Amniotic stem cell (primary cell): Measurements from ENCODE around the gene SLC13A4.
"Not testable (repeated sequence)": the region's sequence is repeated elsewhere in the genome, so short reads cannot be mapped to it uniquely, and the experiment has no call there.

Source experiments
- DNase-seq: peaks from one replicate; lab custom pipeline; 2025; lab: John Stamatoyannopoulos, UW

The SLC13A4 gene

DNA sequence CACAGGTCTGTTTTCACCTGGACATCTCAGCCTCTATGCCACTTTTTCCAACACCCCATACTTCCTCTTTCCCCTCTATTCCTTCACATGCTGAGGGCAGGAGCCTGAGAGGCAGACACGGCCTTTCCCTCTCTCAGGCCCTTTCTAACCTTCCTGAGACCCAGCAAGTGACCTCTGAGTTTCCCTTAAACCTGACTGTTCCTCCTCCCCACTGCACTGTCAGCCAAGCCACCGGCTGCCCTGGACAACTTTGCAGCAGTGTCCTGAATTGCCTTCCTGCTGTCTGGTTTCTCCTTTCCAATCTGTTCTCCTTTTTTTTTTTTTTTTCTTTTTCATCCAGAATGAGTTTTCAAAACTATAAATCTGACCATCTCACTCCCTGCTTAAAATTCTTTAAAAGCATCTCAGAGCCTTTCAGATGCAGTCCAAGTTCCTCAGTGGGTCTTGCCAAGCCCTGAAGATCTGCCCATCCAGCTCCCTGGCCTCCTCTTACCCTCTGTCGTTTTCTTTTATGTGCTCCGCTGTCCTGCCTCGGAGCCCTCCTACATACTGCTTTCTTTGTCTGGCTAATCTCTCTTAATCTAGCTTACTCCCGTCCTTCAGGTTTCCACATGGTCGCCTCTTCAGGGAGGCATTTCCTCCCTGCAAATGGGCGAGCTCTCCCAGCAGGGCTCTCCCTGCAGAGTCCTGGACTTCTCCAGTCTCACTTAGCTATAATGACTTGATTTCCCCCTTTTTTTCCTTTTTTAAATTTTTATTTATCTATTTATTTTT, 30.5 kb downstream of the SLC13A4 start:
- DNase-seq = no peak

- no peak for DNase-seq
Observed at GRCh38 chr7:135693558-135693957, 34.4 kb downstream of the SLC13A4 start.

DNA sequence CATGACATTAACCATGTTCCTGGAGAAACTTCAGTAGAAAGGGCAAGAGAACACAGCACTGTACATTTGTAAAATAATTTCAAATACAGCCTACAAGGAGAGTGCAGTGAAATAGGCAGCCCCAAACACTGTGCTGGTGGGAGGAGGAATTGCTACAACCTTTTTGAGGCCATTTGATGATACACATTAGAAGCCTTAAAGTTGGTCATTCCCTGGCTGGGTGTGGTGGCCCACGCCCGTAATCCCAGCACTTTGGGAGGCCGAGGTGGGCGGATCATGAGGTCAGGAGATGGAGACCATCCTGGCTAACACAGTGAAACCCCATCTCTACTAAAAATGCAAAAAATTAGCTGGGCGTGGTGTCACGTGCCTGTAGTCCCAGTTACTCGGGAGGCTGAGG, 35.4 kb downstream of the SLC13A4 start:
- DNase-seq = not testable (repeated sequence)

DNA sequence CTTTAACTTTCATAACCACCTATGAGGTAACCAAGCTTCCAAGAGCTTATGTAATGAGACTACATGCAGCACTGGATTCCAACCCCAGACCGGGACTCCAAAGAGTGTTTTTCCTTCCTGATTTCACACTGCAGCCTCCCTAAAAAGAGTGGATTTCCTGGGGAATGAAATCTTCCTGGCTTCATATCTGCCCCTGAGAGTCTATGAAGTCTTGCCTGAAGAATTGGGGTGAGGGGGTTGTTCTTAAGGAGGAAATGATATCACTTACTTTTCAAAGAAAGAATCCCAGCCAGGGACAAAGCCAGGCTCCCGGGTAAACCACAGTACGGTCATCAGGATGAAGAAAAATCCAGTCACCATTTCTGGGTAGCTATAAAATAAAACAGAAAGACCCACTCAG, 35.9 kb downstream of the SLC13A4 start:
- DNase-seq = no peak

DNA sequence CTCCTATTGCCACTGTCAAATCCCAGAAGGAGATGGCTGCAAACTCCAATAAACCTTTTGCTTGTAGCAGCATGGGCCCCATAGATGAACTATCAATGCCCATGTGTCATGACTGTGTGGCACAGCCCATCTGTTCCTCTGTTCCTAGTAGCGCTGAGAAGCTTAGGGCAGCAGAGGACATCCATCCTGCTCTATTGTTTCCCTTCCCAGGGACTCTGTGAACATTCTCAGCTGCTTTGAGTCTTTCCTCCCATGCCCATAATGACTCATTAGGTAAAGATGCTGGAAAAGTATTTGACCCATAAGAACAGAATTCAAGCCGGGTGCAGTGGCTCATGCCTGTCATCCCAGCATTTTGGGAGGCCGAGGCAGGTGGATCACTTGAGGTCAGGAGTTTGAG, 37.4 kb downstream of the SLC13A4 start:
- peak; percentile 57 for DNase-seq

DNA sequence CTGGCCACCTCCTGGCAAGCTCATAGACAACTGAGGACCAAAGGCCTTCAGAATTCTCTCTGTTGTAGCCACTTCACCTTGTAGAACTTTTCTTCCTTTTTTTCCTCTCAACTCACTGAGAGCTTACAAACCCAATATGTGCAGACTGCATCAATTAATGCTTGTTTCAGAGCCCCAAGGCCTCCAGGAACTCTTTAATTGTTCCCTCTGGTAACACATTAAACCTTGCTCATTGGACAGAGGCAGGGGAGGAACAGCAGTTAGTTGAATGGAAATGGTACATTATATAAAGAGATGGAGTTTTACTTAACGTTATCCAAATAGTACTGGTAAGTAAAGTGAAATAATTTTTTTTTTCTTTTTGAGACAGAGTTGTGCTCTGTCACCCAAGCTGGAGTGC, 40.5 kb downstream of the SLC13A4 start:
- no peak for DNase-seq

- DNase-seq = no peak
Observed at GRCh38 chr7:135685306-135686084, 42.5 kb downstream of the SLC13A4 start.

- no peak for DNase-seq
Observed at GRCh38 chr7:135684699-135685098, 43.3 kb downstream of the SLC13A4 start.

DNA sequence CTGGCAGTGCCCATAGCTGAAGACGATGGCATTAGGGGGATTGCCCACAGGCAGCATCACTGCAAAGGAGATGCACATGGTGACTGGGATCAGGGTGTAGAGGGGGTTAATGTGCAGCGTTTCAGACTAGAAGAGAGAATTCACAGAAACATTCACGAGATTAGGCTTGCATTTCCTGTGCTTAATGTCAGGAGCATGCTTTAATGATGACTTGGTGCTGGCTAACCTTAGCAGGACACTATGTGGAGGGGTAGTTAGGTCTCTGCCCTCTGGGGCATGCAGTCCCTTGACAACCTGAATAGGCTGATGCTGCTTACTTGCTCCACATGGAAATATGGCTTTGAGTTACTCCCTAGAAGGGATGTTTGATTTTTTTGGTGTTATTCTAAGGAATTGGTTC, 43.9 kb downstream of the SLC13A4 start:
- DNase-seq = no peak

- DNase-seq = no peak
Observed at GRCh38 chr7:135683609-135684008, 44.4 kb downstream of the SLC13A4 start.

DNA sequence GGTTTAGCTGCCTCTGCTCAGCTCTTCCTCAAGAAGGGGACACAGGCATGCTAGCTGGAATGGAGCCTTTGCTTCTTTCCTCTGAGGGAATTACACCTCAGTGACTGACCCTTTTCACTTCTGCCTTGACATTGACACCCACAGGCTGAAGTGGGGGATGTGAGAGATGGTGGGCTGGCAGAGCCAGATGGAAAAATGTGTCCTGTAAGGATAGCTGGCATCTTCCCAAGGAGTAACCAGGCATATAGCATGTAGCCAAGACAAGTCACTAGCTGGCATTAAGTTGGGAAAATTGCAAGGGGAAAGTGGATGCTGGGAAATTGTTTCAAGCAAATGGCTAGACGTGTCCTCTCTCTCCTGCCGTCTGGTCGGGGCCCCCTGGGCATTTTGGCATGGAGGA, 45.8 kb downstream of the SLC13A4 start:
- no peak for DNase-seq

GRCh38 chr7:135681762-135682161, 46.2 kb downstream of the SLC13A4 start:
- DNase-seq = no peak

DNA sequence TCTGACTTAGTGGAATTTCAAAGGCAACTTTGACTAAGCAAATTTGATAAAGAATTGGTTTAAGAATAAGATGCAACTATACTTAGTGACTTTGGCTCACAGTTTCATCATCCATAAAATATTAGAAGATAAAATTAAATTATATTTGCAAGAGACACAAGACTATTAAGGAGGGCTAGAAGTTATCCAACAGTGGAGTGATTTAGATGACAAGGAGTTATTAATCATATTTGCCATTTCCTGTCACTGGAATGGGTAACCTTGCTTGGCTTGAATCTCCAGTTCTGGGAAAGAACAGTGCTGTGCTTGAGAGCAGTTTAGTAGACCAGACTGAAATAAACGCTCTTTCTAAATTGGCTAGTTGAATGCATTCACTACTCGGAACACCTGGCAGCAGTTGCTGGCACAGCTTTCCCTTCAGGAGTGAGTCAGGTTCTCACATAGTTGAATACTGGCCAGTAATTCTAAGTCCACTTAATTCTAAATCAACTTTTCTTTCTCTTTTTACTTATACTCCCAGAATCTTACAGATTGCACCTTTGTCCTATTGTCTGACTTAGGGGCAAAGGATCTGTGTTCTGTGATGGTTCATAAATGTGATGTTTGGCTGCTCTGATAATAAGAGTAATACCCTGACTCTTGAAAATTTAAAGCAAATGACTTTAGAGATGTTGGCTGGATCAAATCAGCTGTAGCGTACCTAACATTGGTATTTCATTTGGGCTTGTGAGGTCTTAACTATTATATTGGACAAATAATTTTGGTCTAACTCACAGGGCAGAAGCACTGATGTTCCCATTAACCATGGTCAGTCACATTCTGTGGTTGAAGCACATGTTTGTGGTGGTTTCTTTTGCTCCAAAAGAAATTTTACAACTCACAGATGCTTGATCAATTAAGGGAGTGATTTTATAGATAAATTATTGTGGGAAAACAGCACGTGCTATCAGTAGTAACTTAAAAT, 49.1 kb downstream of the SLC13A4 start:
- peak; percentile 12 for DNase-seq

DNA sequence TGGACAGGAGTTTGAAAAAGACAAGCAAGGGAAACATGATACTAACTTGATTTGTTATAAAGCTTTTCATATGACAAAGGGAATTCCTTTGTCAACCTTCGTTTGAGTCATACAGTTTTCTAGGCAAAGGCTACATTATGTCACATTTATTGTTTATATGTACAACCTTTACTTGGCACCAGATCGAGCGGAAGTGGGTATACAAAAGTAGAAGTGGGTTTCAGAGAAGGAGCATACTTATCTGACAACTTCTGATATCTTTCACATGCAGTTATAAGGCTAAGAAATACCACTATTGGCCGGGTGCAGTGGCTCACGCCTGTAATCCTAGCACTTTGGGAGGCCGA, 54.7 kb downstream of the SLC13A4 start:
- no peak for DNase-seq

DNA sequence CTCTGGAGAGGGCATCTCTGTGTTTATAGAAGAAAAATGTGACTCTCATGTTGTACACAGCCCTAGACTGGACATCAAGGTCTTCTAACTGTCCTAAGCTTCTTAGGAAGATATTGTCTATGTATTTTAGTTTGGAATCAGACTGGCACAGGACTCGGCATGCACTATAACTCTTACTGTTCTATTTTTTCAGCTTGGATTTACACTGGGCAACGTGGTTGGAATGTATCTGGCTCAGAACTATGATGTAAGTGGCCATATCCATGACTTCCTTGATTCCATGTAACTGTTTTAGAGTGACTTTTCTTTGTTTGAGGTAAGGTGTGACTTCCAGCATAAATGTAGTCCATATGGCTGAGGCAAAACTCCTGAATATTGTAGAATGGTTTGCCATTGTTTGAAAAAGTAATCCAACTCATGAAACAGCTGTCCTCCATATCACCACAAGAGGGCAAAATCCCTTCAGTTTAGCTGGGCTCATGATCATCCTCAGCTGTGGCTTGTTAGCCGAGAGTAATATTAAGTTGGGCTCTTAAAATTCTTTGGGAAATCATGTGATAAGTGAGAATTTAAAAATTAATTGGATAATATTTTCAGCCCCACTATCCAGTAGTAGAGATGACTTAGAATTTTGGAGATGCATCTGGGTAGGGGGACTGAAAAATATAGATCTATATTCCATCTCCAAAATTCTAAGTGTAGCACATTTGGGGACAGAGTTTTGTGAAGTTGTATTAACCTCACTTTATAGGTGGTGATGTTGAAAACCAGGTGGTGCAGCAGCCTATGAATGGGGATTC, 55.2 kb downstream of the SLC13A4 start:
- no peak for DNase-seq

- peak; percentile 34 for DNase-seq
Observed at GRCh38 chr7:135670179-135670578, 57.8 kb downstream of the SLC13A4 start.

GRCh38 chr7:135669774-135670173, 58.2 kb downstream of the SLC13A4 start:
- no peak for DNase-seq

DNA sequence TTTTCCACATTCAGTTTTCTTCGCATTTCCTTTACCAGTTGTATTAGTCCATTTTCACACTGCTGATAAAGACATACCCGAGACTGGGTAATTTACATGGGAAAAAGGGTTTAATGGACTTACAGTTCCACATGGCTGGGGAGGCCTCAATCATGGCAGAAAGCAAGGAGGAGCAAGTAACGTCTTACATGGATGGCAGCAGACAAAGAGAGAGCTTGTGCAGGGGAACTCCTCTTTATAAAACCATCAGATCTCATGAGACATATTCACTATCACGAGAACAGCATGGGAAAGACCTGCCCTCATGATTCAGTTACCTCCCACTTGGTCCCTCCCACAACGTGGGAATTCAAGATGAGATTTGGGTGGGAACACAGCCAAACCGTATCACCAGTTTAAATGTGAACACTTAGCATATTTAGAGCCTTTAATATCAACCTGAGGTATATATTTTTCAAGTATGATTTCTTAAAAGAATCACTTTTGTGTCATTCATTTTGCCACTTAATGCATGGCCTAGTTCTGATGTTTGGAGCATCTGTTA, 59.1 kb downstream of the SLC13A4 start:
- not testable (repeated sequence) for DNase-seq

DNA sequence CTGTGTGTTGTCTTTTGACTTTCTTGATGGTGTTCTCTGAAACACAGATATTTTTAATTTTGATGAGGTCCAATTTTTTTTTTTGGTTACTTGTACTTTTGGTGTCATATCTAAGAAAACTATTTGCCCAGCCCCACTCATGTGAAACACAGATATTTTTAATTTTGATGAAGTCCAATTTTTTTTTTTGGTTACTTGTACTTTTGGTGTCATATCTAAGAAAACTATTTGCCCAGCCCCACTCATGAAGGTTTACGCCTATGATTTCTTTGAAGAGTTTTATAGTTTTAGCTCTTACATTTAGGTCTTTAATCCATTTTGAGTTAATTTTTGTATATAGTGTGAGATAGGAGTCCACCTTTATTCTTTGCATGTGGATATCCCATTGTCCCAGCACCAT, 60.4 kb downstream of the SLC13A4 start:
- DNase-seq = not testable (repeated sequence)

GRCh38 chr7:135666846-135667245, 61.1 kb downstream of the SLC13A4 start:
- no peak for DNase-seq

- DNase-seq = no peak
Observed at GRCh38 chr7:135666156-135666555, 61.8 kb downstream of the SLC13A4 start.
